22Rv1 (cell line): Measurements from ENCODE around the gene RAP1A.

Experiments
- H3K27ac ChIP-seq: fragments of 450-650 bp; 2 replicates; pipeline ENCODE4 v1.5.1; 2017
- ZFX ChIP-seq: fragments of 450-650 bp; IDR thresholded peaks from 2 replicates; pipeline ENCODE4 v1.6.1; 2017; ENCODE audit warnings: antibody characterized with exemption, borderline replicate concordance
- TF ChIP-seq, protein P1 (sequence below): fragments of 450-650 bp; IDR thresholded peaks from 2 replicates; pipeline ENCODE4 v1.5.1; 2017; ENCODE audit warnings: mild to moderate bottlenecking

The RAP1A gene

DNA sequence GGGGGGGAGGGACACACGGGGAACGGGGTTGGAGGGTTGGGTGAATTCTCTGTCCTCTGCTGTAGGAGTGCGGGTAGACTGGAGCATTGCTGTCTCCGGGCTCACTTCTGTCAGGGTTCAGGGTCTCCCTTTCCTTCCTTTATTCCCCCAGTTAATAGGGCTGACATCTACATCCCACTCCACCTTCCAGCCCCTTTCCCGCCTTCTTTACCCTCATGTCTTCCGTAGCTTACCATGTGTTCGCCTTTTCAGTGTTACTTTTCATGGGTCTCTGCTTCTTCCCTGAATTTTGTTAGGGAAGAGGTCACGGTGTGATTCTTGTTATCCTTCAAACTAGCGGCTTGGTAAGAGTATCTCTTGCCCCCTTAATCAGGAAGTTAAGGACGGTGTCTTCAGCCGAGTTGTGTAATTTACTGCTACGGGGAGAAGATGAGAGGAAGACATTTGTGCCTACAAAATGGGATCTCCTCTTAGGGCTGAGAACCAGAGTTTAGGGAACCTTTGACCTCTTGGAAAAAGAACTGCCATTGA is 917 bp downstream of the RAP1A start:
- no peak for TF ChIP-seq ZFX
- TF ChIP-seq, protein P1, sequence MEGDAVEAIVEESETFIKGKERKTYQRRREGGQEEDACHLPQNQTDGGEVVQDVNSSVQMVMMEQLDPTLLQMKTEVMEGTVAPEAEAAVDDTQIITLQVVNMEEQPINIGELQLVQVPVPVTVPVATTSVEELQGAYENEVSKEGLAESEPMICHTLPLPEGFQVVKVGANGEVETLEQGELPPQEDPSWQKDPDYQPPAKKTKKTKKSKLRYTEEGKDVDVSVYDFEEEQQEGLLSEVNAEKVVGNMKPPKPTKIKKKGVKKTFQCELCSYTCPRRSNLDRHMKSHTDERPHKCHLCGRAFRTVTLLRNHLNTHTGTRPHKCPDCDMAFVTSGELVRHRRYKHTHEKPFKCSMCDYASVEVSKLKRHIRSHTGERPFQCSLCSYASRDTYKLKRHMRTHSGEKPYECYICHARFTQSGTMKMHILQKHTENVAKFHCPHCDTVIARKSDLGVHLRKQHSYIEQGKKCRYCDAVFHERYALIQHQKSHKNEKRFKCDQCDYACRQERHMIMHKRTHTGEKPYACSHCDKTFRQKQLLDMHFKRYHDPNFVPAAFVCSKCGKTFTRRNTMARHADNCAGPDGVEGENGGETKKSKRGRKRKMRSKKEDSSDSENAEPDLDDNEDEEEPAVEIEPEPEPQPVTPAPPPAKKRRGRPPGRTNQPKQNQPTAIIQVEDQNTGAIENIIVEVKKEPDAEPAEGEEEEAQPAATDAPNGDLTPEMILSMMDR: no peak
- peak overlapping the region; percentile 69 for H3K27ac ChIP-seq

DNA sequence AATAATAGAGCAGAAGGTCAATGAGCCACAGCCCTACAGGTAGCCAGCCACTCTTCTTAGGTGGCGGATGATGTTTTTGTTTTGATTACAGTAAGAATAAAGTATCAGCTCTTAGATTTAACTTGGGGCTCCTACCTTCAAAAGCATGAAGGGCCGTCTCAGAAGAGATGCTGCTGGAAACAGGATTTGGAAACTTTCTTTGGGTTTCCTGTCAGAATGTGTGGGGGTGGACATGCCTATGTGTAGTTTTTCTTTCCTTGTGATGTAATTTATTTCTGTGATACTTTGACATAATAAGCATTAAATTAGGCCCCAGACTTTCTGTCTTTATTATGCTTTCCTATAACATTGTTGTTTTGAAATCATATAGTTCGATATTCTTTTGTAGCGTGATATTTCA is 1.5 kb downstream of the RAP1A start:
- no peak for TF ChIP-seq ZFX
- TF ChIP-seq, protein P1: no peak
- H3K27ac ChIP-seq: no peak overlapping the region

DNA sequence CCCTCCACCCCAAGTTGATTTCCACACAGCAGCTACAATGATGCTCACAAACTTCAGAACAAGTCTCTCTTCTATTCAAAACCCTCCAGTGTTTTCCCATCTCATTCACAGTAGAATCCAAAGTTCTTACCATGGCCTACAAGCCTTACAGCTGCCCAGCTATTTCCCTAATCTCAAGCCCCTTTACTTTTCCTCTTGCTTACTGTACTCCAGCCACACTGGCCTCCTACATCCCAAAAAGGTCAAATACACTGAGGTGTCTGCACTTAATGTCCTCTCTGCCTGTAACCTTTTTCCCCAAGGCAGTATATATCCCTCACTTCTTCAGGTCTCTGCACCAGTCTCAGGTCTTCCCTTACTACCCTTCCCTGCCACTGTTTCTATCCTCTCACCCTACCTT is 2.6 kb downstream of the RAP1A start:
- TF ChIP-seq, protein P1: no peak
- TF ChIP-seq ZFX: no peak
- no peak overlapping the region for H3K27ac ChIP-seq

DNA sequence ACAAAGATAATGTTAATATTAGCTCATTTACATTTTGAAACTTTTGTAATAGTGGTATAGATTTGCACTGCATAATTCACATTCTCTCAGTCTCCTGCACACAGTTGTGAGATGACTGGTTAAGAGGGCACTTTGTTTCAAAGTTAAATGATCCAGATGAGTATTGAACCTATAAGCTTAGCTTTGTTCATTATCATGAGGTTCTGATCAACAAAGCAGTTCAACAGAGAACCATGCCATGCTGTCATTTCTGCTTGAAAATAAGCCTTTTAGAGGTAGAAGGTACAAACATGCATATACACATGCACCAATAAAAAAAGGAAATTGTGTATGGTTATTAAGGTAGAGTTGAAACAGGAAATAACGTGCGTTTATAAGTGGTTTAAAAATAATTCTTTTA is 4.8 kb downstream of the RAP1A start:
- no peak overlapping the region for H3K27ac ChIP-seq
- TF ChIP-seq, protein P1: no peak
- TF ChIP-seq ZFX: no peak

DNA sequence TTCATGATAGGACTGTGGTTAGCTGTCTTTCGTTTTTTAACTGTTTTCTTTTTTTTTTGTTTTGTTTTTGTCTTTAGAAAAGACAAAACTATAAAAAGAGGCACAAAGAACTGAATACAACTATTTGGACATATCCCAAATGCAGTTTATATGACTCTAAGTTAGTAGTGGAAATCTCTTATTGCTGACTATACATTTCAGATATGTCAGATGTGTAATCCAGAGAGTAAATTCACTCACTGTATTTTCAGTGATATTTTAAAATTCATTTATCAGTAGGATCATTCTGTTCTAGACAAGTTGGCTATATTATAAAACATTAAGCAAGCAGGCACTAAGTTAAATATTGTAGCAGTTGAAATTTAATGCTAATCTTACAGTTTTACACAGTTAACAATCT is 5.7 kb downstream of the RAP1A start:
- TF ChIP-seq, protein P1: no peak
- no peak overlapping the region for H3K27ac ChIP-seq

DNA sequence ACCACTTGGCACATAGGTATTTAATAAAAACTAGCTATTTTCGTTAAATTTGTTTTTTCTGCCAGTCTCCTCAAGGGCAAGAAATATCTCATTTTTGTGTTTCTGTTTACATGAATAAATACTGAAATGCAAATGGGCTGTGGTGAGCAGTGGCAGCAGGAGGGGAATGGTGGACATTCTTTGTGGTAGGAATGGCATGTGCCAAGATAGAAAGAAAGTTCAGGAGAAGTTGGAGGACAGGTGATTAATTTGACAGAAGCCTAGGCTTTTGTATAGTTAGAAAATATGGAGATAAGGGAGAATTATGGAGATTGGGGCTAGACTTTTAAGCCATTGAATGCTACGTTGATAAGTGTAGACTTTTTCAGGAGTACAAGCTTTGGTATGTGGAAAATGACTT is 8.6 kb downstream of the RAP1A start:
- no peak overlapping the region for H3K27ac ChIP-seq
- TF ChIP-seq, protein P1: no peak
- TF ChIP-seq ZFX: no peak

DNA sequence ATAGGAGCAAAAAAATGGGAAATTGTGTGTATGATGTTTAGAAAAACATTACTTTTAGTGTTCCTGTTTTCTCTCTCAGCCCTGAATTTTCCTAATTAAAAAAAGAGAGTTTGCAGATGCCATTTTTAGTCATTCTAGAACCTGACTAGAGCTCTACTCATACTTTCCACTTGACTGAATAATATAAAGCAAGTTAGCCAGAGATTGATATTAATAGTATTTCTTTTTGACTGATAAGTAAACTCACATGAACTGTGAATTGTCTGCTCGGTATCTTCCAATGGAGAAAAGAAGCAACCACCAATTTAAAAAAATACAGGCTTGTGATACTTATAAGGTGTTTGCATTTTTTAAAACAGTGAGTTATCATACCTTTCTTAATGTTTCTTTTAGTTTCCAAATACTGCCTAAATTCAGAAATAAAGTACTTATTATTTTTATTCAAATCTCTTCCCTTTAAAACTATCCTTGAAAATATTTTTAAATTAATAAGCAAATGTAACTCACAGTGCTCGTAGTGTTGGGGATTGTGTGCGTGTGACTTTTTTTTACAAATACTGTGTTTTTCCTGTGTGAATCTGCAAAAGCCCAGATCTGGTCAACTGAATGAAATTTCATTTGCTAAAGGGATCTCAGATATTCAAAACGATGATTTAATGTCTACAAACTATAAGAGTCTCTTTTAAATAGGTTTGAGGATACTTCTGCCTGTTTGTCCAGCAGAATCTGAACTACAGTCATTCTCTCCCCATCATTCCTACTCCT is 9.8 kb downstream of the RAP1A start:
- no peak for TF ChIP-seq ZFX
- TF ChIP-seq, protein P1: no peak
- H3K27ac ChIP-seq: no peak overlapping the region
